H1 (cell line): ENCODE data around the gene HMGN2. TPM values are rescaled to one million over a fixed set of nuclear protein-coding genes. Genes with fewer than 3 reads are reported as not detected.

Experiments used
- CTCF ChIA-PET: fragments of 300-600 bp; sonication (Branson Sonifier 250); formaldehyde crosslinking; loops from one replicate; lab custom pipeline; 2021; ENCODE audit not compliant: partially characterized antibody; lab: Charles Lee
- POLR2A ChIA-PET: fragments of 300-600 bp; sonication (Branson Sonifier 250); formaldehyde crosslinking; loops from one replicate; lab custom pipeline; 2021; ENCODE audit warnings: inconsistent platforms; ENCODE audit not compliant: partially characterized antibody; lab: Charles Lee
- DNase-seq, 2 experiments: peaks; one replicate each; pipeline versions ENCODE4 v3.0.0 to v3.0.0-alpha.2; 2010 to 2022; ENCODE audit warnings: low spot score in 2 of 2, low read depth in 1 of 2, mixed read lengths in 1 of 2
- FAIRE-seq: peaks from 2 replicates; lab custom pipeline; 2011; peaks lifted over from hg19 to GRCh38; lab: Jason Lieb, UNC
- H2AFZ ChIP-seq: 2 replicates; pipeline ENCODE4 v1.8.1; 2012; ENCODE audit warnings: low read length, inconsistent platforms
- H2AK5ac ChIP-seq: 2 replicates; pipeline ENCODE4 v1.6.1; 2013; ENCODE audit warnings: low read depth, low read length
- H2BK120ac ChIP-seq: replicated peaks from 2 replicates; pipeline ENCODE3; 2013; ENCODE audit warnings: low read depth, low read length, inconsistent platforms
- H2BK12ac ChIP-seq: 2 replicates; pipeline ENCODE4 v1.6.1; 2013; ENCODE audit warnings: low read depth, low read length
- H2BK15ac ChIP-seq: 2 replicates; pipeline ENCODE4 v1.6.1; 2013; ENCODE audit warnings: low read length
- H2BK20ac ChIP-seq: 2 replicates; pipeline ENCODE4 v1.6.1; 2013; ENCODE audit warnings: low read length
- H2BK5ac ChIP-seq: 2 replicates; pipeline ENCODE4 v1.6.1; 2013; ENCODE audit warnings: low read depth, low read length
- H3K14ac ChIP-seq: 2 replicates; pipeline ENCODE4 v1.6.1; 2013; ENCODE audit warnings: inconsistent platforms; ENCODE audit not compliant: insufficient read length
- H3K18ac ChIP-seq: 2 replicates; pipeline ENCODE4 v1.6.1; 2013; ENCODE audit warnings: low read length; ENCODE audit errors: extremely low read depth
- H3K23ac ChIP-seq: 2 replicates; pipeline ENCODE4 v1.6.1; 2013; ENCODE audit warnings: inconsistent platforms; ENCODE audit not compliant: insufficient read length
- H3K23me2 ChIP-seq: 2 replicates; pipeline ENCODE4 v1.6.1; 2013; ENCODE audit warnings: low read depth, low read length
- H3K27ac ChIP-seq: 2 replicates; pipeline ENCODE4 v1.6.1; 2011; ENCODE audit warnings: low read depth, low read length, inconsistent platforms
- H3K27me3 ChIP-seq, 4 experiments: replicated peaks in 1 of 4; 1 replicate in 1 of 4; 2 replicates in 3 of 4; pipeline versions ENCODE4 v1.6.1 to v1.8.1; 2011 to 2013; ENCODE audit warnings: low read length in 3 of 4, mild to moderate bottlenecking in 3 of 4, inconsistent platforms in 2 of 4, mixed read lengths in 2 of 4, moderate library complexity in 1 of 4; ENCODE audit not compliant: control insufficient read depth in 3 of 4, insufficient read depth in 3 of 4; ENCODE audit errors: extremely low read depth in 1 of 4
- H3K36me3 ChIP-seq, 4 experiments: 2 replicates each; pipeline versions ENCODE4 v1.6.1 to v1.8.1; 2011 to 2013; ENCODE audit warnings: mild to moderate bottlenecking in 4 of 4, low read length in 3 of 4, moderate library complexity in 2 of 4, control low read depth in 1 of 4, inconsistent platforms in 1 of 4; ENCODE audit not compliant: insufficient read depth in 4 of 4, control insufficient read depth in 2 of 4
- H3K4ac ChIP-seq: replicated peaks from 2 replicates; pipeline ENCODE3; 2013; ENCODE audit warnings: low read length, low read depth, mixed read lengths, inconsistent platforms; ENCODE audit not compliant: insufficient read length
- H3K4me1 ChIP-seq, 4 experiments: replicated peaks in 1 of 4; 1 replicate in 1 of 4; 2 replicates in 3 of 4; pipeline versions ENCODE4 v1.6.1 to v1.8.1; 2011 to 2013; ENCODE audit warnings: low read length in 3 of 4, inconsistent platforms in 2 of 4, mixed read lengths in 1 of 4; ENCODE audit not compliant: insufficient read depth in 4 of 4, control insufficient read depth in 3 of 4
- H3K4me2 ChIP-seq, 2 experiments: 2 replicates each; pipeline versions ENCODE4 v1.6.1 to v1.8.1; 2011 to 2013; ENCODE audit warnings: low read depth in 2 of 2, low read length in 2 of 2, control low read depth in 1 of 2, inconsistent platforms in 1 of 2, mild to moderate bottlenecking in 1 of 2; ENCODE audit not compliant: insufficient read depth in 1 of 2
- H3K4me3 ChIP-seq, 4 experiments: fragments of 200-600, 300-600 bp in 1 of 4; sonication (generic), shearing (Covaris generic), sonication (Bioruptor Twin) in 1 of 4; 2 replicates each; pipeline versions ENCODE4 v1.5.1 to v1.8.1; 2011 to 2016; ENCODE audit warnings: low read length in 4 of 4, low read depth in 3 of 4, control low read depth in 2 of 4, inconsistent platforms in 2 of 4, mild to moderate bottlenecking in 2 of 4, mixed read lengths in 1 of 4, moderate library complexity in 1 of 4; ENCODE audit not compliant: insufficient read depth in 2 of 4; ENCODE audit errors: extremely low read depth in 1 of 4
- H3K56ac ChIP-seq: replicated peaks from 2 replicates; pipeline ENCODE3; 2013; ENCODE audit warnings: low read depth, mild to moderate bottlenecking, mixed read lengths, low read length, inconsistent platforms; ENCODE audit not compliant: insufficient read length
- H3K79me1 ChIP-seq: 2 replicates; pipeline ENCODE4 v1.6.1; 2013; ENCODE audit warnings: low read depth, low read length, control low read depth
- H3K79me2 ChIP-seq, 2 experiments: 2 replicates each; pipeline versions ENCODE4 v1.6.1 to v1.8.1; 2012 to 2013; ENCODE audit warnings: low read length in 2 of 2, mild to moderate bottlenecking in 2 of 2, inconsistent platforms in 1 of 2; ENCODE audit not compliant: insufficient read depth in 2 of 2, control insufficient read depth in 1 of 2
- H3K9ac ChIP-seq, 4 experiments: replicated peaks in 1 of 4; 1 replicate in 1 of 4; 2 replicates in 3 of 4; pipeline versions ENCODE4 v1.6.1 to v1.8.1; 2011 to 2013; ENCODE audit warnings: low read depth in 3 of 4, low read length in 3 of 4, control low read depth in 2 of 4, mild to moderate bottlenecking in 2 of 4, moderate library complexity in 2 of 4, inconsistent platforms in 1 of 4; ENCODE audit errors: extremely low read depth in 1 of 4
- H3K9me3 ChIP-seq, 2 experiments: 2 replicates each; pipeline versions ENCODE4 v1.6.1 to v1.8.1; 2012 to 2013; ENCODE audit warnings: mild to moderate bottlenecking in 2 of 2, moderate library complexity in 2 of 2, control low read depth in 1 of 2, inconsistent platforms in 1 of 2, low read depth in 1 of 2, low read length in 1 of 2, mixed read lengths in 1 of 2; ENCODE audit not compliant: insufficient read depth in 2 of 2
- H4K20me1 ChIP-seq, 2 experiments: replicated peaks in 1 of 2; 2 replicates each; pipeline versions ENCODE3 to v1.8.1; 2011 to 2013; ENCODE audit warnings: inconsistent platforms in 2 of 2, low read length in 2 of 2, mild to moderate bottlenecking in 1 of 2; ENCODE audit not compliant: insufficient read depth in 2 of 2, control insufficient read depth in 1 of 2
- H4K5ac ChIP-seq: 2 replicates; pipeline ENCODE4 v1.6.1; 2013; ENCODE audit warnings: low read length, low read depth, mixed read lengths, inconsistent platforms; ENCODE audit not compliant: insufficient read length
- H4K8ac ChIP-seq: 2 replicates; pipeline ENCODE4 v1.8.0; 2013; ENCODE audit warnings: mild to moderate bottlenecking, moderate library complexity, low read length, inconsistent platforms; ENCODE audit not compliant: insufficient read depth; ENCODE audit errors: extremely low read depth
- H4K91ac ChIP-seq: replicated peaks from 2 replicates; pipeline ENCODE3; 2013; ENCODE audit warnings: low read length, mixed read lengths, inconsistent platforms; ENCODE audit not compliant: insufficient read length
- polyA plus RNA-seq, 7 experiments: library from polyadenylated mRNA; depleted of rRNA in 3 of 7; stranded (reverse) in 5 of 7; unstranded in 2 of 7; fragments of >200 nt in 5 of 7; fragments of 200-250 nt in 2 of 7; gene quantifications; 1 replicate in 5 of 7; 2 replicates in 1 of 7; 4 replicates in 1 of 7; pipeline versions ENCODE4 v1.2.1 to v1.2.3, GENCODE V29; 2011 to 2013; ENCODE audit warnings: missing spikeins in 2 of 7, mixed read lengths in 2 of 7
- total RNA-seq: library from RNA; stranded (reverse); fragmentation: NEBNext Ultra II Directional; extraction: Animal tissue kit (Norgen Biotek cat#: 25700); gene quantifications from 2 replicates; pipeline ENCODE4 v1.2.1, GENCODE V29; 2021

The HMGN2 gene
- total and polyA plus RNA-seq, 2 of the 8 experiments (the other 6 are each of a cell fraction or from before 2014, with no cell fraction given), result 254 to 453 TPM

- POLR2A ChIA-PET, result interaction anchor here (0.6 to 11.5 kb wide), 10 partner anchors 10 to 439 kb away, joined by 3 to 175 read pairs (median 4); partner anchors contain the start of gene LIN28A
- no peak for DNase-seq
- peaks cover 11 to 39% (median 24%) of the 10 kb centered on the region in 4 experiments for H3K36me3 ChIP-seq
These were observed 38.0 kb upstream of the HMGN2 start for GRCh38 chr1:26434161-26434752.

More at GRCh38 chr1:26434161-26434752, 38.0 kb upstream of the HMGN2 start:
- no peak overlapping the region for H4K91ac ChIP-seq
- H3K79me2 ChIP-seq, result peaks cover 0 to 12% of the 10 kb centered on the region in 2 experiments; a peak in 2 of 4 replicates
- H3K27ac ChIP-seq, result no peak overlapping the region
- H3K56ac ChIP-seq, result no peak overlapping the region
- no peak overlapping the region for H3K4me3 ChIP-seq
- H2BK15ac ChIP-seq, result no peak overlapping the region
- H3K18ac ChIP-seq, result no peak overlapping the region
- H3K23ac ChIP-seq, result no peak overlapping the region
- H4K8ac ChIP-seq, result no peak overlapping the region
- 0 out of 2 replicates have a peak, but pooled peaks cover 5% of the 10 kb centered on the region for H3K79me1 ChIP-seq
- no peaks in the 10 kb centered on the region for H3K9me3 ChIP-seq
- no peak overlapping the region for H2AFZ ChIP-seq
- H3K4me1 ChIP-seq, result peaks cover 0 to 3% (median 0%) of the 10 kb centered on the region in 4 experiments; a peak in 5 of 7 replicates
- peaks cover 11% of the 10 kb centered on the region for H3K23me2 ChIP-seq
- H3K14ac ChIP-seq, result no peak overlapping the region
- H2BK120ac ChIP-seq, result no peak overlapping the region
- H2BK20ac ChIP-seq, result no peak overlapping the region
- CTCF ChIA-PET, result interaction anchor here (0.6 to 1.2 kb wide), 2 partner anchors 36 to 1234 kb away, joined by 3 read pairs; no protein-coding TSS in a partner anchor
- H3K4ac ChIP-seq, result no peak overlapping the region
- no peak overlapping the region for H3K4me2 ChIP-seq
- no peak overlapping the region for H2AK5ac ChIP-seq
- no peak for FAIRE-seq
- no peak overlapping the region for H3K9ac ChIP-seq
- no peak overlapping the region for H4K5ac ChIP-seq
- peaks cover 2 to 4% of the 10 kb centered on the region in 2 experiments for H4K20me1 ChIP-seq
- H2BK12ac ChIP-seq, result no peak overlapping the region
- no peaks in the 10 kb centered on the region for H3K27me3 ChIP-seq
- no peak overlapping the region for H2BK5ac ChIP-seq
